Endodermal cell (in vitro differentiated cells): ENCODE results near the gene S100PBP. TPM values are rescaled to one million over a fixed set of nuclear protein-coding genes. Genes with fewer than 3 reads are reported as not detected.

Source experiments
- DNase-seq: peaks from one replicate; pipeline ENCODE4 v3.0.0-alpha.2; 2017
- H3K27ac ChIP-seq: 2 replicates; pipeline ENCODE4 v1.5.1; 2013; ENCODE audit warnings: mild to moderate bottlenecking, low read depth, low read length, moderate library complexity
- H3K27me3 ChIP-seq: 2 replicates; pipeline ENCODE4 v1.6.1; 2013; ENCODE audit warnings: mild to moderate bottlenecking, low read length, moderate library complexity; ENCODE audit not compliant: insufficient read depth, control insufficient read depth, poor library complexity, severe bottlenecking
- H3K36me3 ChIP-seq: 2 replicates; pipeline ENCODE4 v1.7.0; 2013; ENCODE audit warnings: mild to moderate bottlenecking, low read length, moderate library complexity; ENCODE audit not compliant: control insufficient read depth, insufficient read depth
- H3K4me1 ChIP-seq: one replicate; pipeline ENCODE4 v1.7.0; 2013; ENCODE audit warnings: low read length; ENCODE audit not compliant: control insufficient read depth, insufficient read depth
- H3K4me3 ChIP-seq: 2 replicates; pipeline ENCODE4 v1.5.1; 2013; ENCODE audit warnings: mild to moderate bottlenecking, low read length, moderate library complexity
- H3K9ac ChIP-seq: 2 replicates; pipeline ENCODE4 v1.6.1; 2013; ENCODE audit warnings: mild to moderate bottlenecking, low read length, moderate library complexity; ENCODE audit not compliant: poor library complexity, severe bottlenecking; ENCODE audit errors: extremely low read depth
- H3K9me3 ChIP-seq: 2 replicates; pipeline ENCODE4 v1.6.1; 2013; ENCODE audit warnings: mild to moderate bottlenecking, low read length, moderate library complexity; ENCODE audit not compliant: control insufficient read depth
- H3K27ac Mint-ChIP-seq: 2 replicates; pipeline ENCODE4 v1.8.0; 2020; ENCODE audit warnings: mixed read lengths
- H3K27me3 Mint-ChIP-seq: 2 replicates; pipeline ENCODE4 v1.8.0; 2021; ENCODE audit warnings: mild to moderate bottlenecking, mixed read lengths; ENCODE audit not compliant: insufficient read depth
- H3K36me3 Mint-ChIP-seq: 2 replicates; pipeline ENCODE4 v1.8.0; 2020; ENCODE audit warnings: low read depth, mixed read lengths
- H3K4me1 Mint-ChIP-seq: 2 replicates; pipeline ENCODE4 v1.8.0; 2020; ENCODE audit warnings: mixed read lengths
- H3K4me3 Mint-ChIP-seq: 2 replicates; pipeline ENCODE4 v1.8.0; 2020; ENCODE audit warnings: mild to moderate bottlenecking, moderate library complexity, mixed read lengths
- H3K9me3 Mint-ChIP-seq: 2 replicates; pipeline ENCODE4 v1.8.0; 2020; ENCODE audit warnings: mild to moderate bottlenecking, mixed read lengths
- WGBS, 2 experiments: methylation state at CpG; one replicate each; pipeline versions ENCODE4 v1.1.5 to v1.1.7; 2013; ENCODE audit warnings: missing lambda C conversion rate in 2 of 2, mixed read lengths in 1 of 2; ENCODE audit not compliant: insufficient coverage in 1 of 2, insufficient read length in 1 of 2; 5-methylcytosine and 5-hydroxymethylcytosine counted together
- total RNA-seq, 2 donors: library from RNA; stranded (reverse); fragmentation: NEBNext Ultra II Directional in 1 of 2; extraction: Animal tissue kit (Norgen Biotek cat#: 25700) in 1 of 2; gene quantifications; 2 replicates in 1 of 2; 3 replicates in 1 of 2; pipeline ENCODE4 v1.2.1, GENCODE V29; 2021
- TF ChIP-seq, protein P1 (sequence below): fragments of 200-600 bp; sonication (generic); conservative IDR thresholded peaks from 2 replicates; pipeline ENCODE4 v1.5.0; 2021; ENCODE audit warnings: antibody characterized with exemption, mild to moderate bottlenecking

Gene S100PBP
- total RNA-seq, 2 donors from 2014 or later = 91.4 to 112 TPM

DNA sequence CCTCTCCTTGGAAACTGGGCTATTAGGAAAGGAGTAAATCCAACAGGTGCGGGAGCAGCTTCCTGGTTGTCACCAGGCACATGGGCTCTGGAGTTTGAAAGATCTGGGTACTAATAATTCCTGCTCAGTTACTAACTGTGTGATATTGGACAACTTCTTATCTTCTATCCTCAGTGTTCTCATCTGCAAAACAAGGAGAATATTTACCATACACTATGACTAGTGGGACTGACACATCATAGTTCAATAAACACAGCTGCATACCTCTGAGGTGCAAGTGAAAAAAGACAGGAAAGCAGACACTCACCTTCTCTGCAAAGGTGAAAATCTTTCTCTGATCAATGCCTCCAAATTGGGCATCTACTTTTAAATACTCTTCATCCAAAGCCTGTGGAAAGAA is 20.0 kb upstream of the S100PBP start:
- no peak for DNase-seq
- Histone ChIP-seq H3K27me3 (no peaks in the 10 kb centered on the region), H3K4me1 (no peaks in the 10 kb centered on the region), H3K4me3 (no peak overlapping the region), H3K9me3 (peaks cover 3% of the 10 kb centered on the region), H3K9ac (no peak overlapping the region), H3K27ac (no peak overlapping the region), H3K36me3 (peaks cover 85% of the 10 kb centered on the region)
- Mint-ChIP-seq H3K27me3 (no peaks in the 10 kb centered on the region), H3K4me1 (peaks cover 5% of the 10 kb centered on the region), H3K27ac (no peak overlapping the region), H3K4me3 (no peak overlapping the region), H3K9me3 (peaks cover 5% of the 10 kb centered on the region), H3K36me3 (peaks cover 62% of the 10 kb centered on the region)
- TF ChIP-seq, protein P1, sequence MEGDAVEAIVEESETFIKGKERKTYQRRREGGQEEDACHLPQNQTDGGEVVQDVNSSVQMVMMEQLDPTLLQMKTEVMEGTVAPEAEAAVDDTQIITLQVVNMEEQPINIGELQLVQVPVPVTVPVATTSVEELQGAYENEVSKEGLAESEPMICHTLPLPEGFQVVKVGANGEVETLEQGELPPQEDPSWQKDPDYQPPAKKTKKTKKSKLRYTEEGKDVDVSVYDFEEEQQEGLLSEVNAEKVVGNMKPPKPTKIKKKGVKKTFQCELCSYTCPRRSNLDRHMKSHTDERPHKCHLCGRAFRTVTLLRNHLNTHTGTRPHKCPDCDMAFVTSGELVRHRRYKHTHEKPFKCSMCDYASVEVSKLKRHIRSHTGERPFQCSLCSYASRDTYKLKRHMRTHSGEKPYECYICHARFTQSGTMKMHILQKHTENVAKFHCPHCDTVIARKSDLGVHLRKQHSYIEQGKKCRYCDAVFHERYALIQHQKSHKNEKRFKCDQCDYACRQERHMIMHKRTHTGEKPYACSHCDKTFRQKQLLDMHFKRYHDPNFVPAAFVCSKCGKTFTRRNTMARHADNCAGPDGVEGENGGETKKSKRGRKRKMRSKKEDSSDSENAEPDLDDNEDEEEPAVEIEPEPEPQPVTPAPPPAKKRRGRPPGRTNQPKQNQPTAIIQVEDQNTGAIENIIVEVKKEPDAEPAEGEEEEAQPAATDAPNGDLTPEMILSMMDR = no peak
- 100% methylated on average over 1 of the region's 1 CpG for WGBS, 2 experiments

DNA sequence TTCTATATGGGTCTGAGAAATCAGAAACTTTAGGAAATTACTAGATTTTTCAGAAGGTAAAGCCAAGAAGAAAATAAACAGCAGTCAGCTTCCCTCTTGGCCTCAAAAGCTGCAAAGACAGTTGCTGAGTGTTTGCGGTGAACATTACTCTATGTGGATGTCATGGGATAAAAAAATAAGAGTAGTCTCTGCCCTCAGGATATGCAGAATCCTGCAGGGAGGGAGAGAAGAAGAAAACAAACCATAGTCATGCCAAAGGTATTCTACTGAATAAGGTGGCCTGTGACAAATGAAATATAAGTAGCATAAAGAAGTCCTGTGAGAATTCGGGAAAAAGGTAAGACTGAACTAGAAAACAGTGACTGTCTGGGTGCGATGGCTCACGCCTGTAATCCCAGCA is 19.3 kb upstream of the S100PBP start:
- Mint-ChIP-seq H3K36me3 (peaks cover 65% of the 10 kb centered on the region), H3K27me3 (no peaks in the 10 kb centered on the region), H3K4me1 (peaks cover 5% of the 10 kb centered on the region), H3K4me3 (no peak overlapping the region), H3K9me3 (peaks cover 10% of the 10 kb centered on the region), H3K27ac (peak overlapping the region; percentile 42)
- peaks cover 87% of the 10 kb centered on the region for H3K36me3 ChIP-seq
- no peak overlapping the region for H3K4me3 ChIP-seq
- H3K9me3 ChIP-seq = peaks cover 10% of the 10 kb centered on the region
- WGBS, 2 experiments = 94 to 100% methylated on average over 4 of the region's 4 CpGs
- no peak overlapping the region for H3K27ac ChIP-seq
- TF ChIP-seq, protein P1 = no peak
- no peak overlapping the region for H3K9ac ChIP-seq
- no peaks in the 10 kb centered on the region for H3K4me1 ChIP-seq
- H3K27me3 ChIP-seq = no peaks in the 10 kb centered on the region
- no peak for DNase-seq

DNA sequence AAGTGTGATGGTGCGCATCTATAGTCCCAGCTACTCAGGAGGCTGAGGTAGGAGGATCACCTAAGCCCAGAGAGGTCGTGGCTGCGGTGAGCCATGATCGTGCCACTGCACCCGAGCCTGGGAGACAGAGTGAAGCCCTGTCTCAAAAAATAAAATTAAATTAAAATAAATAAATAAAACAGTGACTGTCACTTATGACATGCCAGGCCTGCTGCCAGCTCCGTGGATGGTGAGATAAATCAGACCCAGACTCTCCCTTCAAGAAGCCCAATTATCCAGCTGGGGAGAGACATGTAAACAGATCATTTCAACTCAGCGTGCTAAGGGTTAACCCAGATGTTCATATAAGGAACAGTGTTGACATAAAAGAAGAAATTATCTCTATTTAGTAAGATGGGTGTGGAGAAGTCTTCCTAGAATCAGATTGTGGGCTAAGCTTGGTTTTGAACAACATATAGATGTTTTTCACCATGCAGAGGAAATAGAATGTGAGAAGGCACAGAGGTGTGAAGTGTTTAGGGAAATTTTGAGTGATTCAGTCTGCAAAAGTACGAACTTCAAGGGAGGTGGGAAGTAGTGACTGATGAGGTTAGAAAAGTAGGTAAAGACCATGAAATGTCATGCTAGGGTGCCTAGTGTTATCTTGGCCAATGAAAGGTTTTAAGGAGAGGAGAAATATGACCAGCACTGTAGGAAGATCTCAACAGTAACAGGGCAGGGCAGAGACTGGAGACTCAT is 18.6 kb upstream of the S100PBP start:
- Mint-ChIP-seq H3K4me3 (no peak overlapping the region), H3K4me1 (peaks cover 5% of the 10 kb centered on the region), H3K27ac (peak overlapping the region; percentile 1), H3K27me3 (no peaks in the 10 kb centered on the region), H3K36me3 (peaks cover 63% of the 10 kb centered on the region), H3K9me3 (peaks cover 13% of the 10 kb centered on the region)
- Histone ChIP-seq H3K4me3 (no peak overlapping the region), H3K4me1 (no peaks in the 10 kb centered on the region), H3K27me3 (no peaks in the 10 kb centered on the region), H3K9ac (no peak overlapping the region), H3K27ac (no peak overlapping the region), H3K9me3 (peaks cover 14% of the 10 kb centered on the region), H3K36me3 (peaks cover 85% of the 10 kb centered on the region)
- TF ChIP-seq, protein P1 = no peak
- DNase-seq = no peak
- 90 to 94% methylated on average over 4 to 8 of the region's 8 CpGs for WGBS, 2 experiments
